GM11168 (cell line): ENCODE results near the gene SCAPER.

Experiments used
- in situ Hi-C: fragments of 300-500 bp; cut with MboI; formaldehyde crosslinking; loops from one replicate; pipeline ENCODE4 v1.12.0; 2022; ENCODE audit warnings: low sequenced_read_pairs; ENCODE audit not compliant: unreplicated experiment

Gene SCAPER

GRCh38 chr15:76585576-76585897 is 319.6 kb downstream of the SCAPER start:
- in situ Hi-C loops = loop anchor here (5.0 kb wide), 1 partner anchor 37 kb away; no protein-coding TSS in a partner anchor

GRCh38 chr15:76584868-76585575 is 320.1 kb downstream of the SCAPER start:
- in situ Hi-C loops = loop anchor here (5.0 kb wide), 1 partner anchor 37 kb away; no protein-coding TSS in a partner anchor

GRCh38 chr15:76582550-76582949 is 322.6 kb downstream of the SCAPER start:
- in situ Hi-C loops = no loop called here

- in situ Hi-C loops = no loop called here
Observed at GRCh38 chr15:76577879-76578512, 327.1 kb downstream of the SCAPER start.

GRCh38 chr15:76576523-76577279 is 328.4 kb downstream of the SCAPER start:
- in situ Hi-C loops = no loop called here

- in situ Hi-C loops = no loop called here
Observed at GRCh38 chr15:76575679-76576078, 329.5 kb downstream of the SCAPER start.

GRCh38 chr15:76575274-76575673 is 329.9 kb downstream of the SCAPER start:
- in situ Hi-C loops = no loop called here

GRCh38 chr15:76572983-76573314 is 332.2 kb downstream of the SCAPER start:
- in situ Hi-C loops = no loop called here

GRCh38 chr15:76566276-76566675 is 338.9 kb downstream of the SCAPER start:
- in situ Hi-C loops = no loop called here

GRCh38 chr15:76565366-76565765 is 339.8 kb downstream of the SCAPER start:
- in situ Hi-C loops = no loop called here

GRCh38 chr15:76555247-76555646 is 349.9 kb downstream of the SCAPER start:
- in situ Hi-C loops = no loop called here

- in situ Hi-C loops = no loop called here
Observed at GRCh38 chr15:76553564-76553963, 351.6 kb downstream of the SCAPER start.

- in situ Hi-C loops = no loop called here
Observed at GRCh38 chr15:76553102-76553501, 352.0 kb downstream of the SCAPER start.

- in situ Hi-C loops = no loop called here
Observed at GRCh38 chr15:76546805-76547204, 358.3 kb downstream of the SCAPER start.

- in situ Hi-C loops = no loop called here
Observed at GRCh38 chr15:76533995-76534394, 371.1 kb downstream of the SCAPER start.

GRCh38 chr15:76533060-76533820 is 371.9 kb downstream of the SCAPER start:
- in situ Hi-C loops = no loop called here

- in situ Hi-C loops = no loop called here
Observed at GRCh38 chr15:76529911-76530310, 375.2 kb downstream of the SCAPER start.

- in situ Hi-C loops = no loop called here
Observed at GRCh38 chr15:76526111-76526510, 379.0 kb downstream of the SCAPER start.

GRCh38 chr15:76517910-76518309 is 387.2 kb downstream of the SCAPER start:
- in situ Hi-C loops = no loop called here

- in situ Hi-C loops = no loop called here
Observed at GRCh38 chr15:76514282-76514681, 390.9 kb downstream of the SCAPER start.

GRCh38 chr15:76512971-76513370 is 392.2 kb downstream of the SCAPER start:
- in situ Hi-C loops = no loop called here
